NCI-H345 (cell line): ENCODE data around the gene COL7A1.

Experiments
- DNase-seq: peaks from one replicate; lab custom pipeline; 2025; lab: John Stamatoyannopoulos, UW

COL7A1 gene

DNA sequence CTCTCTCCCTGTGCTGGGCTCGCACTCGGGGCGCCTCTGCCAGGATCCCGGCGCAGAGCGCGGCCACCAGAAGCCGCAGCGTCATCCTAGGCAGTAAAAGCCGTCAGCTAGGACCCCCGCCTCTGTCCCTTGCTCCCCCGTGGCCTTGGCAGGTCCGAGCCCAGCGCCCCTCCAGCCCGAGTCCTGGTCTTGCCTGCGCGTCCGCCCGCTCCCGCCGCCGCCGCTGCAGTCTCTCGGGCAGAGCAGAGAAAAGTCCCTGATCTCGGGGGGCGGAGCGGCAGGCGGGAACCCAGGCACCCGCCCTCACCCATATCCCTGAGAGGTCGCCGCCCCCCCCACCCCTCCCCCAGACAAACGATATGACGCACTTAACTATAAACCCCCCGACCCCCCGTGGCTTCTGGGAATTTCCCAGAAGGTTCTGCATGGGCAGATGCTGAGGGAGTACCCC lies at the start of gene COL7A1:
TSS of gene COL7A1 (minus strand) at position 255 of the 451 bp plus-strand sequence. CDS start at position 85, 170 bp downstream.
- no peak for DNase-seq

- no peak for DNase-seq
Measured at GRCh38 chr3:48642605-48643004, 47.5 kb upstream of the COL7A1 start.

DNA sequence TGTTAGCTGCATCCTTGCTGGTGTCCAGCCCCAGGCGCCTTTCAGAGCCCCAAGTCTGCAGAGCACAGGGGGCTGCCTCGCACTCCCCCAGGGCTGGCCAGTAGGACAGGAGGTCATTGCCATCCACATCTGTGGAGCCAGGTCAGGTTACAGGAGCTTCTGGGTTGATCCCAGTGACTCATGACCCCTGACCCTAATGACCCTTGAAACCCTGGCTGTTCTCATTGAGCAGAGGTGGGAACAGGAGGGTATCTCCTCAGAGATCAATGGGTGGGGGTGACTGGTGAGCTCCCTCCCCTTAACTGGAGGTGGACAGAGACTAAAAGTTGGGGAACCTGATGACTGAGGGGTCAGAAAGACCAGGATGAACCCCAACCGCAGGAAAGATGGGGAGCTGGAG lies 46.3 kb upstream of the COL7A1 start:
- DNase-seq, result no peak

- no peak for DNase-seq
Measured at GRCh38 chr3:48639944-48640606, 44.9 kb upstream of the COL7A1 start.

- DNase-seq, result no peak
Measured at GRCh38 chr3:48637305-48637704, 42.2 kb upstream of the COL7A1 start.

- DNase-seq, result no peak
Measured at GRCh38 chr3:48636149-48636655, 41.1 kb upstream of the COL7A1 start.

DNA sequence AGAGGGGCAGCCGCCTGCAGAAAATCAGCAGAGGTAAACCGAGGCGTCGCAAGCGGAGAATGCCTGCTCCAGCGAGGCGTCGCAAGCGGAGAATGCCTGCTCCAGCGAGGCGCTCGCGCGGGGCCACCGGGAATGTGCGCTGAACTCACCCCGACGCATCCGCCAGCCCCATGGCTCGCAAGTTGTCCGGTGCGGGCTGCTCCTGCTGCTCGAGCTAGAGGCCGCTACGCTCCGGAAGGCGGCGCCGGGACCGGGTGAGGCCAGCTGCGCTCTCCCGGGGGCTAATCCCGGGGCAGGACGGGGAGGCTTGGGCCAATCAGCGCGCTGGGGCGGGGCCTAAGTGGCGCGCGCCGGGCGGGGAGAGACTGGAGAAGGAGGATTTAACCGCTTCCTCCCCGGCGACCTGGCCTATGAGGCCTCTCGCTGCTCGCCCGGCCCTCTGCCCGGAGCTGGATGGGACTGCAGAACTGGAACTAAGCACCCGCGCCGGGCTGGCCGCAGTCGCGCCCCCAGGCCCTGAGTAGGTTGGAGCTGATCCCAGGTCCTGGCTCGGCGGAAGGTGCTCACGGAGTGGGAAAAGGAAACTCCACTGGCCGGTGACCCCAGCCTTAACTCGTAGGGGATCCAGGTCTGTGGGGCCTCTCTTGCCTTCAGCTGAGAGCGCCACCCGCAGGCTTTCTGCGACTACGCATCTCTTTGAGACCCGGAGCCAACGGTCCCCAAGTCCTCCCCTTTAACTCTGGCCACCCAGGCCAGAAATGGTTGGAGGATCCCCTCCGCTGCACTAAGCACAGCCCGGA lies 40.3 kb upstream of the COL7A1 start, which contains the start of gene SLC26A6:
TSS of gene SLC26A6 (minus strand) at position 240 of the 800 bp plus-strand sequence. CDS start at position 172, 68 bp downstream.
- peak; percentile 89 for DNase-seq

DNA sequence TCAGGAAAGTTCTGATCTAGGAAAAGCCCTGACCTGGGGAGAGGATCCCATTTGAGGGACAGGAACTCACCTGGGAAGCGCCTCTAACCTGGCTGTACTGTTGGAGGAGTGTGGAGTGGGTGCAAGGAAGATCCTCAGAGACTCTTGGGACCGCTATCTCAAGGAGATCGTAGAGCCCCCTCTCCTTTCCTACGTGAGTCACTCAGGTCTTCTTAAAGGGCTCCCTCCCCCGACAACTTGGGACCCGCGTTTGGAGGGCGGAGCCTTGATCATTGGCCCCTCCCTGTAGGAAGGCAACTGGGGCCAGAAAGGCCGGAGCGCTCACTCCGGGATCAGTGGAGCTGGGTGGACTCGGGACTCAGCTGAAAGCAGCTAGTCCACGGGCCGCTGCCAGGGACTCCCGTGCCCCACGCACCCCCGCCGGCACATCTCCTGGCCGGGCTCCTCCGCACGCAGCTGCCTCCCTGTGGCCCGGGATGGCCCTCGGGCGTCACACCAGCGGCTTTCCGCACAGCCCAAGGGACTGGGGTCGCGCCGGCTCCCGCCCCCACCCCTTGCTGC lies 39.6 kb upstream of the COL7A1 start:
- DNase-seq, result peak; percentile 44

DNA sequence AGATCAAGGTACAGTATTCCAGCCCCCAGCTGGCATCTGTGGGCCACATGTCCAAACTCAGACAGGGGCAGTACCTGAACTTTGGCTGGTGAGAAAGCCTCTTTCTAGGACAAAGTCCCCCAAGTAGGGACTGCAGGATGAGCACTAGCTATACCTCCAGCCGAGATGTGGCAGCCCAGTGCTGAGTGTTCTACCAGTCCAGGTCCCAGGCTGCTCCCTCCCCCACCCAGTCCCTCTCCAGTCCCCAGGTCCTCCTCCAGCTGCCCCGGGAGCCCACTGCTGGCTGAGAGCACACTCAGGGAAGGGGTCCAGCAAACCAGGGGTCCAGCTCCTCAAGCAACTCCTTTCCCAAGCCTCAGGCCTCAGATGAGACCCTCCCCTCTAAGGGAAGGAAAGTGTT lies 38.6 kb upstream of the COL7A1 start:
- no peak for DNase-seq

- no peak for DNase-seq
Measured at GRCh38 chr3:48633256-48633655, 38.1 kb upstream of the COL7A1 start.

GRCh38 chr3:48631516-48632448 lies 36.7 kb upstream of the COL7A1 start:
- no peak for DNase-seq

DNA sequence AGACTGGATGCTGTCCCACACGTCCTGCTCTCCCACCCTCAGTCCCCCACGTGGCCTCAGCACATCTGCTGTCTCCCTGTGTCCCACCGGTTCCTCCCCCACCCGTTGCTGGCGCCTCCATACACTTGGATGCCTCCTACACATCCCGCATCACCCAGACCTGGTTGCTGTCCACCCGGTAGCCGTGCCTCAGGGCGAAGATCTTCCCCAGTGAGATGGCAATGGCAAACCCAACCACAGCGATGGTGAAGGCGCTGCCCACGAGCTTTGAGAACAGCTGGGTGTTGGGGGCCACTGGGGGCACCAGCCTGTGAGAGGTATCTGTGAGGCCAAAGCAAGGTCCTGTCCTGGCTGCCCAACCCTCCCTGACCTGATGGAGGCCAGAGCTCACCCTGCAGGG lies 35.7 kb upstream of the COL7A1 start:
- DNase-seq, result no peak

DNA sequence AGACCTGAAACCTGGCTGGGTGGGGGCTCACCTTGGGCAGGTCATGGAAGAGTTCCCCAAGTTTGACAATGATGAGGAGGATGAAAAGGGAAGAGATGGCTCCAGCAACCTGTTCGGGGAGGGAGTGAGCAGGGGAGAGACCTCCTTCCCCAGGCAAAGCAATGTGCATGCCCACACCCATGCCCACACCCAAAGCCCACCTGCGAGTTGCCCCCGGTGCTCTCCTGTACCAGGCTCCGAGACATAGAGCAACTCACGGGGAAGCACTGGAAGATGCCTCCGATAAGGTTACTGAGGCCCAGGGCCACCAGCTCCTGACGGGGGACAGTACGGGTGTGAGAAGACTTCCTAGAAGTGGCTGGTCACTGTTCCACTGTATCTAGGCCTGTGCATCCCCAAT lies 35.3 kb upstream of the COL7A1 start:
- no peak for DNase-seq

GRCh38 chr3:48629894-48630293 lies 34.8 kb upstream of the COL7A1 start:
- no peak for DNase-seq

- DNase-seq, result no peak
Measured at GRCh38 chr3:48628277-48629017, 33.3 kb upstream of the COL7A1 start.

DNA sequence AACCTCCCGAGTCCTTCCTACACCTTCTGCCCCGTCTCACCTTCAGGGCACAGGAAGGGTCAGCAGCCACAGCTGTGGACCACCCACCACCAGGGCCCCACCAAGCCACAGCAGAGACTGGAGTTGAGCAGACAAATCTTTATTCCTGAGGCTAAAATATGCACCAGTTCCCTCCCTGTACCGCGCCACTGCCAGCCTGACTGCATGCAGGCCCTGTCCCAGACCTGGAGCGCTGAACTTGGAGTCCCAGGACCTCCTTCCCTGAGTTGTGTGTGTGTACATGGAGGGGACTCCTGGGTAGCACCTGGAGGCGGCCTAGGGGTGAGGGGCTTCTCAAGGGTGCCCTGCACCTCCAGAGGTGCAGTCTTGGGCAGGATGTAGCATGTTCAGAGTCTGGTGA lies 30.5 kb upstream of the COL7A1 start:
- no peak for DNase-seq

GRCh38 chr3:48624767-48625166 lies 29.6 kb upstream of the COL7A1 start:
- DNase-seq, result no peak

- DNase-seq, result peak; percentile 68
Measured at GRCh38 chr3:48623851-48624547, 28.9 kb upstream of the COL7A1 start.

DNA sequence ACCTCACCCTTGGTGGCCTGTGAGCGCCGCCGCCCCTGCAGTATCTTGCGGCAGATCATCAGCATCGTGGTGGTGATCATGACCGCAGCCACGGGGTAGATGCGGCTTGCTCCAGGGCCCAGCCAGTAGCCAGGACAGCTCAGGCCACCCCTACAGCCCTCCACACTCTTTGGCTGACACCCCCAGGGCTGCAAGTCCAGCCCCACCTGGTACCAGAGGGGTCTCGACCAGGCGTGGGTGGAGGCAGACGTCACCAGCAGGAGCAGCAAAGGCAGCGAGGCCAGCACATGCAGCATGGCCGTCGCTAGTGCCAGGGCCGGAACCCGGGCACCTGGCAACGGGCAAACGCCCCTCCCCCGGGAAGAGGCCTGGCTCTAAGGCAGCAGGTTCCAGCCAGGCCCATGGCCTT lies 26.3 kb upstream of the COL7A1 start, which contains the start of gene TMEM89:
TSS of gene TMEM89 (minus strand) at position 309 of the 409 bp plus-strand sequence. CDS start at position 296, 13 bp downstream.
- no peak for DNase-seq
